ENCODE results near the gene PRPF8. TPM values are rescaled to one million over a fixed set of nuclear protein-coding genes. Genes with fewer than 3 reads are reported as not detected.

PRPF8 gene
- total and polyA plus RNA-seq, 2 of the 13 experiments (the other 11 are each of a cell fraction or from before 2014, with no cell fraction given): 112 to 179 TPM

DNA sequence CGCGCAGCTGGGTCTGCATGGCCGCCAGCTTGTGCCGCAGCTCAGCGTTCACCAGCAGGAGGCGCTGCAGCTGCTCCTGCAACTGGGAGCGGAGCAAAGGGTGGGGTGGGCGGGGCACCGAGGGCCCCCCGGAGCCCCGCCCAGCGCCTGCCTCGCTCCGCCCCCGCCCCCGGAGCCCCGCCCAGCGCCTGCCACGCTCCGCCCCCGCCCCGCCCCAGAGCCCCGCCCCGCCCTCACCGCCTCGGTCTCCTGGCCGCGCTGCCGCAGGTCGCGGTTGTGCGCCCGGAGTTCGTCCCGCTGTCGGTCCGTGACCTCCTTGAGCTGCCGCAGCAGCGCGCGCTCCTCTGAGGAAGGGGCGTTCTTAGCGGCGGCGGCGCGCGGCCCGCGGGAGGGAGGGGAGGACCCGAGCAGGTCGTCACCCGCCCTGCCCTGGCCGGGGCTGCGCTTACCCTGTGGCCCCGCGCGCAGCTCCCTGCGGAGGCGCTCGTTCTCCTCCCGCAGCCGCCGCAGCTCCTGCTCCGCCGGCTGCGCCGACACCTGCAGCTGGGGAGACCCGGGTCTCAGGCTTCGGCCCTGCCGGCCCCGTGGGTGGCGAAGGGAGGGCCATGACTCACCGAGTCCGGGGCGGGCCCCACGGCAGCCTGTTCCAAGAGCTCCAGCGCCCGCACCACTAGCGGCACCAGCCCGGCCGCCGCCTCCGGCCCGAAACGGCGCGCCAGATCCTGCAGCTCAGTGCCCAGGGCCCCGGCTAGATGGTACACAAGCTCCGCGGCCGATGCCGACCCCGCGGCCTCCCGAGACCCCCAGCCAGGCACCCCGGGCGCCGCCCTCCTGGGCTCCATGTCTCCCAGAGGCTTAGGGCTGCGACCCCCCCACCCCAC, 35.5 kb downstream of the PRPF8 start (continued):
- TF ChIP-seq RXRB (CRISPR knock-in tag; IDR thresholded peaks at IDR 0.05; ENCODE audit: borderline replicate concordance) (no peak), SP4 (CRISPR knock-in tag; IDR thresholded peaks at IDR 0.05) (peak; percentile 40), SOX13 (IDR thresholded peaks at IDR 0.05) (no peak; the same call in 1 of the 2 replicates), SOX13 (CRISPR knock-in tag; conservative IDR thresholded peaks at IDR 0.05 in 1 of 2, IDR thresholded peaks at IDR 0.05 in 1 of 2) (peak in 1 of 2 experiments; percentile 10; a peak in 1 of 4 replicates), ETV5 (CRISPR knock-in tag; IDR thresholded peaks at IDR 0.05; ENCODE audit: borderline replicate concordance) (0 out of 2 replicates have a peak, but pooled peaks have one; percentile 16), MTF2 (CRISPR knock-in tag; IDR thresholded peaks at IDR 0.05; ENCODE audit: borderline replicate concordance) (peak; percentile 90; the same call in 1 of the 2 replicates), ZBTB46 (CRISPR knock-in tag; IDR thresholded peaks at IDR 0.05; ENCODE audit: borderline replicate concordance) (peak; percentile 79; the same call in 1 of the 2 replicates), ZNF264 (CRISPR knock-in tag; IDR thresholded peaks at IDR 0.05) (peak; percentile 70; the same call in 1 of the 2 replicates), KLF16 (CRISPR knock-in tag; IDR thresholded peaks at IDR 0.05) (peak in 1 of 2 experiments; percentile 18; a peak in 1 of 4 replicates), MED8 (CRISPR knock-in tag; IDR thresholded peaks at IDR 0.05; ENCODE audit: insufficient replicate concordance) (no peak), NR2C2 (CRISPR knock-in tag; IDR thresholded peaks at IDR 0.05; ENCODE audit: borderline replicate concordance) (0 out of 2 replicates have a peak, but pooled peaks have one; percentile 58), PHF8 (CRISPR knock-in tag; IDR thresholded peaks at IDR 0.05) (peak; percentile 67), ZSCAN30 (CRISPR knock-in tag; IDR thresholded peaks at IDR 0.05) (no peak)
- TF ChIP-seq, protein P1, sequence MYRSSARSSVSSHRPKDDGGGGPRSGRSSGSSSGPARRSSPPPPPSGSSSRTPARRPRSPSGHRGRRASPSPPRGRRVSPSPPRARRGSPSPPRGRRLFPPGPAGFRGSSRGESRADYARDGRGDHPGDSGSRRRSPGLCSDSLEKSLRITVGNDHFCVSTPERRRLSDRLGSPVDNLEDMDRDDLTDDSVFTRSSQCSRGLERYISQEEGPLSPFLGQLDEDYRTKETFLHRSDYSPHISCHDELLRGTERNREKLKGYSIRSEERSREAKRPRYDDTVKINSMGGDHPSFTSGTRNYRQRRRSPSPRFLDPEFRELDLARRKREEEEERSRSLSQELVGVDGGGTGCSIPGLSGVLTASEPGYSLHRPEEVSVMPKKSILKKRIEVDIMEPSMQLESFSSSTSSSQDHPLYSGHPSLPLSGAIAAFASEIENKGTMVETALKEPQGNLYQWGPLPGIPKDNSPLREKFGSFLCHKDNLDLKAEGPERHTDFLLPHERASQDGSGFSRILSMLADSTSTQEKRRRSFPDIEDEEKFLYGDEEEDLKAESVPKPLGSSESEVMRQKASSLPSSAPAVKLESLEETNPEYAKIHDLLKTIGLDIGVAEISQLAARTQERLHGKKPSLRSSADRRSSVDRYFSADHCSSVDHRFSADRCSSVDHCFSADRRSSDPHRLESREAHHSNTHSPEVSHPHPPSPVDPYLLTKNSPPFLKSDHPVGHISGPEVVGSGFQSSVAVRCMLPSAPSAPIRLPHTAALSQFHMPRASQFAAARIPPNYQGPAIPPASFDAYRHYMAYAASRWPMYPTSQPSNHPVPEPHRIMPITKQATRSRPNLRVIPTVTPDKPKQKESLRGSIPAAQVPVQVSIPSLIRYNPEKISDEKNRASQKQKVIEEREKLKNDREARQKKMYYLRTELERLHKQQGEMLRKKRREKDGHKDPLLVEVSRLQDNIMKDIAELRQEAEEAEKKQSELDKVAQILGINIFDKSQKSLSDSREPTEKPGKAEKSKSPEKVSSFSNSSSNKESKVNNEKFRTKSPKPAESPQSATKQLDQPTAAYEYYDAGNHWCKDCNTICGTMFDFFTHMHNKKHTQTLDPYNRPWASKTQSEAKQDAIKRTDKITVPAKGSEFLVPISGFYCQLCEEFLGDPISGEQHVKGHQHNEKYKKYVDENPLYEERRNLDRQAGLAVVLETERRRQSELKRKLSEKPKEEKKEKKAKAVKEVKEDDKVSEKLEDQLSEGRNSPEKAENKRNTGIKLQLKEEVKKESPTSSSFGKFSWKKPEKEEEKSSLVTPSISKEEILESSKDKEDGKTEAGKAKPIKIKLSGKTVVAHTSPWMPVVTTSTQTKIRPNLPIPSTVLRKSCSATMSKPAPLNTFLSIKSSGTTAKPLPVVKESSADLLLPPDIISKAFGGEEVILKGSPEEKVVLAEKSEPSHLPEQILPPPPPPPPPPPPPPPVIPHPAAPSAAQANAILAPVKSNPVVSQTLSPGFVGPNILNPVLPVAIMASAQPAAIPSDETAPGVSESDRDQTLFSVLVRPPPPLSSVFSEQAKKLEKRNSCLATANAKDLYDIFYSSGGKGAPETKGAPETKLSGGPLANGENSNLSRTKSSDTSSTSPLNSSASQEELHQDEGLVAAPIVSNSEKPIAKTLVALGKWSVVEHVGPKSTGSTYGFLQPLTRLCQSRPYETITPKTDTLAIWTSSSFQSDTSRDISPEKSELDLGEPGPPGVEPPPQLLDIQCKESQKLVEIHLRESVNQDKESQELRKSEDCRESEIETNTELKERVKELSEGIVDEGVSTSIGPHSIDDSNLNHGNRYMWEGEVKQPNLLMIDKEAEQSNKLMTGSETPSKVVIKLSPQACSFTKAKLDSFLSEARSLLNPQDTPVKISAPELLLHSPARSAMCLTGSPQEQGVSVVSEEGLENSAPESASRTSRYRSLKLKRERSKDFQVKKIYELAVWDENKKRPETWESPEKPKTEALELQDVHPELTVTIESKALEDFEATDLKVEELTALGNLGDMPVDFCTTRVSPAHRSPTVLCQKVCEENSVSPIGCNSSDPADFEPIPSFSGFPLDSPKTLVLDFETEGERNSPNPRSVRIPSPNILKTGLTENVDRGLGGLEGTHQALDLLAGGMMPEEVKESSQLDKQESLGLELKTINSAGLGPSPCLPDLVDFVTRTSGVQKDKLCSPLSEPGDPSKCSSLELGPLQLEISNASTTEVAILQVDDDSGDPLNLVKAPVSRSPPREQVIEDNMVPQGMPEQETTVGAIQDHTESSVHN (CRISPR knock-in tag; IDR thresholded peaks at IDR 0.05): peak; percentile 8; the same call in 1 of the 2 replicates
